Erythroblast (primary cell): Measurements from ENCODE around the gene COL4A2.

Experiments used
- GATA1 ChIP-seq: IDR thresholded peaks from 2 replicates; pipeline ENCODE4 v1.6.1; 2011; ENCODE audit warnings: low read depth, mild to moderate bottlenecking, control low read depth, low read length, moderate library complexity
- POLR2A ChIP-seq: IDR thresholded peaks from 2 replicates; pipeline ENCODE4 v1.6.1; 2011; ENCODE audit warnings: mild to moderate bottlenecking, low read length

- TF ChIP-seq POLR2A (no peak), GATA1 (no peak)
Measured at GRCh38 chr13:110407021-110407420, 99.9 kb downstream of the COL4A2 start.
